Transverse colon (tissue), 4 donors: ENCODE results near the gene IL22RA1. TPM values are rescaled to one million over a fixed set of nuclear protein-coding genes. Genes with fewer than 3 reads are reported as not detected.

Source experiments
- DNase-seq: peaks from one replicate; pipeline ENCODE4 v3.0.0-alpha.2; 2019
- H3K27ac ChIP-seq, 4 donors: fragments of 200-600 bp; sonication (generic); 2 replicates each; pipeline ENCODE4 v1.5.1; 2016 to 2018; ENCODE audit warnings: inconsistent platforms in 4 of 4
- H3K27me3 ChIP-seq: fragments of 200-600 bp; sonication (generic); 2 replicates; pipeline ENCODE4 v1.5.1; 2017; ENCODE audit warnings: inconsistent platforms
- H3K36me3 ChIP-seq, 4 donors: fragments of 200-600 bp; sonication (generic); 2 replicates each; pipeline ENCODE4 v1.5.1; 2017 to 2019; ENCODE audit warnings: inconsistent platforms in 4 of 4
- H3K4me1 ChIP-seq, 4 donors: fragments of 200-600 bp; sonication (generic); 2 replicates each; pipeline ENCODE4 v1.5.1; 2017 to 2020; ENCODE audit warnings: inconsistent platforms in 4 of 4
- H3K4me3 ChIP-seq, 4 donors: fragments of 200-600 bp; sonication (generic); 1 replicate in 1 of 4; 2 replicates in 3 of 4; pipeline versions ENCODE4 v1.5.1 to v1.6.1; 2017 to 2019; ENCODE audit warnings: inconsistent platforms in 4 of 4
- H3K9me3 ChIP-seq, 2 donors: fragments of 200-600 bp; sonication (generic); 2 replicates each; pipeline ENCODE4 v1.5.1; 2017 to 2019; ENCODE audit warnings: inconsistent platforms in 2 of 2
- CTCF ChIP-seq, 5 experiments: fragments of 200-600 bp in 3 of 5; fragments of 450-650 bp in 2 of 5; sonication (generic) in 3 of 5; IDR thresholded peaks; 1 replicate in 2 of 5; 2 replicates in 3 of 5; pipeline ENCODE4 v1.5.1; 2016 to 2017; ENCODE audit warnings: antibody characterized with exemption in 5 of 5, inconsistent platforms in 3 of 5, mild to moderate bottlenecking in 2 of 5, moderate library complexity in 1 of 5
- EP300 ChIP-seq: sonication (generic); formaldehyde crosslinking; IDR thresholded peaks from one replicate; pipeline ENCODE4 v1.6.1; 2017; ENCODE audit warnings: antibody characterized with exemption, low read depth
- POLR2A ChIP-seq: fragments of 450-650 bp; IDR thresholded peaks from one replicate; pipeline ENCODE4 v1.6.1; 2016; ENCODE audit warnings: antibody characterized with exemption, mild to moderate bottlenecking, moderate library complexity
- POLR2AphosphoS5 ChIP-seq, 3 donors: sonication (generic); formaldehyde crosslinking; IDR thresholded peaks; one replicate each; pipeline ENCODE4 v1.6.1; 2016; ENCODE audit warnings: antibody characterized with exemption in 3 of 3
- WGBS, 2 donors: methylation state at CpG; one replicate each; pipeline ENCODE4 v1.1.5; 2018; ENCODE audit warnings: low coverage in 1 of 2; 5-methylcytosine and 5-hydroxymethylcytosine counted together
- in situ Hi-C, 4 donors: fragments of 200-750 bp; cut with MboI; loops; one replicate each; pipeline versions ENCODE4 v1.15.0 to v1.15.1; 2017; ENCODE audit warnings: low sequenced_read_pairs in 3 of 4, low pct_ligation_motif_present in 1 of 4, low pct_unique_long_range_greater_than_20kb in 1 of 4
- intact Hi-C: fragments of 100-400 bp; cut with DNase I; formaldehyde crosslinking; loops from one replicate; pipeline ENCODE4 v1.15.1; 2023; ENCODE audit warnings: low total_unique reads
- total RNA-seq, 4 donors: library from RNA; depleted of rRNA; stranded (reverse); fragments of >200 nt; gene quantifications; one replicate each; pipeline ENCODE4 v1.1.0, GENCODE V29; 2016

The IL22RA1 gene
- total RNA-seq, 4 donors from 2014 or later, result 4.4 to 29.2 (median 27.3) TPM

GRCh38 chr1:24077278-24077978 lies 65.5 kb downstream of the IL22RA1 start:
- Histone ChIP-seq H3K27me3 (no peaks in the 10 kb centered on the region), H3K9me3 (no peaks in the 10 kb centered on the region), H3K27ac (no peak overlapping the region), H3K36me3 (no peaks in the 10 kb centered on the region), H3K4me1 (no peaks in the 10 kb centered on the region), H3K4me3 (no peak overlapping the region)
- in situ Hi-C loops (loop anchor here in 1 of 4 donors (10.0 kb wide), 1 partner anchor 317 kb away; no protein-coding TSS in a partner anchor), intact Hi-C loops (no loop called here)
- no peak for DNase-seq
- TF ChIP-seq POLR2AphosphoS5 (IDR thresholded peaks at IDR 0.05) (no peak), CTCF (IDR thresholded peaks at IDR 0.05) (no peak), POLR2A (no peak), EP300 (no peak)
- 83 to 87% methylated on average over 9 to 16 of the region's 16 CpGs for WGBS, 2 donors

GRCh38 chr1:24075946-24076345 lies 67.0 kb downstream of the IL22RA1 start:
- H3K27me3 ChIP-seq, result no peaks in the 10 kb centered on the region
- in situ Hi-C loops, result loop anchor here in 1 of 4 donors (10.0 kb wide), 1 partner anchor 319 kb away; no protein-coding TSS in a partner anchor
- WGBS, 2 donors, result 89 to 100% methylated on average over 1 to 8 of the region's 8 CpGs
- H3K4me3 ChIP-seq, result no peak overlapping the region
- H3K4me1 ChIP-seq, result no peaks in the 10 kb centered on the region
- H3K36me3 ChIP-seq, result no peaks in the 10 kb centered on the region
- intact Hi-C loops, result no loop called here
- no peak for DNase-seq
- TF ChIP-seq POLR2A (no peak), CTCF (IDR thresholded peaks at IDR 0.05) (no peak), POLR2AphosphoS5 (IDR thresholded peaks at IDR 0.05) (no peak), EP300 (no peak)
- no peak overlapping the region for H3K27ac ChIP-seq
- no peaks in the 10 kb centered on the region for H3K9me3 ChIP-seq

- H3K27ac ChIP-seq, result no peak overlapping the region
- no peaks in the 10 kb centered on the region for H3K4me1 ChIP-seq
- no peaks in the 10 kb centered on the region for H3K27me3 ChIP-seq
- TF ChIP-seq POLR2A (no peak), EP300 (no peak), POLR2AphosphoS5 (IDR thresholded peaks at IDR 0.05) (no peak), CTCF (IDR thresholded peaks at IDR 0.05) (no peak)
- no peak for DNase-seq
- intact Hi-C loops, result no loop called here
- in situ Hi-C loops, result loop anchor here in 1 of 4 donors (10.0 kb wide), 1 partner anchor 319 kb away; no protein-coding TSS in a partner anchor
- H3K9me3 ChIP-seq, result no peaks in the 10 kb centered on the region
- WGBS, 2 donors, result 79 to 81% methylated on average over 4 of the region's 4 CpGs
- no peaks in the 10 kb centered on the region for H3K36me3 ChIP-seq
- H3K4me3 ChIP-seq, result no peak overlapping the region
Measured at GRCh38 chr1:24075590-24075854, 67.4 kb downstream of the IL22RA1 start.

- 78 to 93% methylated on average over 9 to 15 of the region's 15 CpGs for WGBS, 2 donors
- in situ Hi-C loops, result loop anchor here in 2 of 4 donors (10.0 to 25.0 kb wide), 2 partner anchors 312 to 320 kb away; no protein-coding TSS in a partner anchor
Measured at GRCh38 chr1:24074817-24075589, 67.9 kb downstream of the IL22RA1 start.

More at GRCh38 chr1:24074817-24075589, 67.9 kb downstream of the IL22RA1 start:
- Histone ChIP-seq H3K36me3 (no peaks in the 10 kb centered on the region), H3K4me3 (no peak overlapping the region), H3K4me1 (no peaks in the 10 kb centered on the region), H3K27ac (no peak overlapping the region), H3K27me3 (no peaks in the 10 kb centered on the region), H3K9me3 (no peaks in the 10 kb centered on the region)
- intact Hi-C loops, result no loop called here
- TF ChIP-seq POLR2A (no peak), POLR2AphosphoS5 (IDR thresholded peaks at IDR 0.05) (no peak), CTCF (IDR thresholded peaks at IDR 0.05) (no peak)
- no peak for DNase-seq
